Naive thymus-derived CD8-positive, alpha-beta T cell (primary cell): ENCODE measurements around the gene PRDM10. TPM values are rescaled to one million over a fixed set of nuclear protein-coding genes. Genes with fewer than 3 reads are reported as not detected.
"Not testable (repeated sequence)": the region's sequence is repeated elsewhere in the genome, so short reads cannot be mapped to it uniquely, and the experiment has no call there.

ENCODE experiments used
- ATAC-seq, 2 donors: fragments of 150-1000 bp; cut with Tn5 transposase in 1 of 2; sonication (Bioruptor Pico), chemical (Tn5 transposase) in 1 of 2; 1 replicate in 1 of 2; 2 replicates in 1 of 2; pipeline ENCODE4 v1.10.0; 2021; ENCODE audit warnings: mild to moderate bottlenecking in 2 of 2, moderate library complexity in 2 of 2
- POLR2A ChIA-PET: fragments of 350-600 bp; sonication (Branson Sonifier 250); formaldehyde crosslinking; loops from one replicate; lab custom pipeline; 2021; ENCODE audit warnings: antibody characterized with exemption; lab: Charles Lee
- DNase-seq, 10 donors: peaks; one replicate each; pipeline versions ENCODE4 v3.0.0 to v3.0.0-alpha.2; 2020 to 2022
- H3K27ac Mint-ChIP-seq, 10 donors: one replicate each; pipeline ENCODE4 v1.8.0; 2020 to 2022; ENCODE audit warnings: mild to moderate bottlenecking in 10 of 10, mixed read lengths in 10 of 10, moderate library complexity in 4 of 10, inconsistent platforms in 1 of 10
- H3K27me3 Mint-ChIP-seq, 5 donors: one replicate each; pipeline ENCODE4 v1.8.0; 2021 to 2022; ENCODE audit warnings: mixed read lengths in 5 of 5
- H3K36me3 Mint-ChIP-seq, 3 donors: one replicate each; pipeline ENCODE4 v1.8.0; 2020 to 2022; ENCODE audit warnings: mixed read lengths in 3 of 3, mild to moderate bottlenecking in 2 of 3, inconsistent platforms in 1 of 3
- H3K4me1 Mint-ChIP-seq, 4 donors: one replicate each; pipeline ENCODE4 v1.8.0; 2021 to 2022; ENCODE audit warnings: mixed read lengths in 4 of 4
- H3K4me3 Mint-ChIP-seq, 10 donors: one replicate each; pipeline ENCODE4 v1.8.0; 2020 to 2022; ENCODE audit warnings: mild to moderate bottlenecking in 10 of 10, mixed read lengths in 10 of 10, moderate library complexity in 6 of 10, inconsistent platforms in 1 of 10
- H3K9me3 Mint-ChIP-seq, 9 donors: one replicate each; pipeline ENCODE4 v1.8.0; 2020 to 2022; ENCODE audit warnings: mixed read lengths in 9 of 9, mild to moderate bottlenecking in 3 of 9, inconsistent platforms in 1 of 9, moderate library complexity in 1 of 9
- polyA plus RNA-seq, 3 donors: library from polyadenylated mRNA; unstranded; fragments of 300-500 nt; fragmentation: Illumina TruSeq; gene quantifications; one replicate each; pipeline ENCODE4 v1.2.3, GENCODE V29; 2021
- total RNA-seq, 8 experiments: library from RNA in 2 of 8; stranded (reverse) in 2 of 8; gene quantifications; one replicate each; pipeline ENCODE4 v1.2.3 and lab custom pipeline; 2021 to 2026

PRDM10 gene
- total and polyA plus RNA-seq, 5 experiments from 2014 or later: 0.87 to 16.5 (median 3.7) TPM

GRCh38 chr11:129971856-129972255 lies 30.8 kb downstream of the PRDM10 start:
- H3K4me1 Mint-ChIP-seq: peaks cover 3 to 36% (median 16%) of the 10 kb centered on the region in 4 donors
- ATAC-seq, H3K4me3 Mint-ChIP-seq, DNase-seq, H3K27me3 Mint-ChIP-seq, H3K27ac Mint-ChIP-seq, H3K9me3 Mint-ChIP-seq, POLR2A ChIA-PET: not testable (repeated sequence)
- H3K36me3 Mint-ChIP-seq: peaks cover 0 to 12% (median 7%) of the 10 kb centered on the region in 3 donors

- DNase-seq (no peak), ATAC-seq (no peak)
- Mint-ChIP-seq H3K27ac (no peak overlapping the region), H3K9me3 (no peaks in the 10 kb centered on the region), H3K36me3 (peaks cover 0 to 12% (median 7%) of the 10 kb centered on the region in 3 donors), H3K27me3 (no peaks in the 10 kb centered on the region), H3K4me3 (no peak overlapping the region), H3K4me1 (peaks cover 2 to 36% (median 10%) of the 10 kb centered on the region in 4 donors)
- POLR2A ChIA-PET: interaction anchor here (0.5 to 0.7 kb wide), 2 partner anchors 13 to 147 kb away, joined by 3 to 4 read pairs; no protein-coding TSS in a partner anchor
These were observed 32.7 kb downstream of the PRDM10 start for GRCh38 chr11:129969920-129970319.

- Mint-ChIP-seq H3K27ac (peak overlapping the region in 1 of 10 donors; percentile 37), H3K36me3 (peaks cover 0 to 12% (median 7%) of the 10 kb centered on the region in 3 donors), H3K4me3 (no peak overlapping the region), H3K9me3 (no peaks in the 10 kb centered on the region), H3K4me1 (peaks cover 2 to 33% (median 10%) of the 10 kb centered on the region in 4 donors), H3K27me3 (no peaks in the 10 kb centered on the region)
- DNase-seq: no peak
- POLR2A ChIA-PET: no interaction called here
- ATAC-seq: no peak
These were observed 33.8 kb downstream of the PRDM10 start for GRCh38 chr11:129968591-129969419.

- no peak for ATAC-seq
- Mint-ChIP-seq H3K27ac (peak overlapping the region in 1 of 10 donors; percentile 37), H3K36me3 (peaks cover 0 to 12% (median 7%) of the 10 kb centered on the region in 3 donors), H3K4me3 (no peak overlapping the region), H3K27me3 (no peaks in the 10 kb centered on the region), H3K9me3 (no peaks in the 10 kb centered on the region), H3K4me1 (peaks cover 0 to 27% (median 13%) of the 10 kb centered on the region in 4 donors)
- no peak for DNase-seq
- POLR2A ChIA-PET: no interaction called here
These were observed 34.6 kb downstream of the PRDM10 start for GRCh38 chr11:129967996-129968395.

- POLR2A ChIA-PET: no interaction called here
- Mint-ChIP-seq H3K4me3 (no peak overlapping the region), H3K27ac (no peak overlapping the region)
These were observed 37.4 kb downstream of the PRDM10 start for GRCh38 chr11:129965248-129965647.

GRCh38 chr11:129960216-129961214 lies 42.1 kb downstream of the PRDM10 start:
- Mint-ChIP-seq H3K27ac (no peak overlapping the region), H3K27me3 (no peaks in the 10 kb centered on the region), H3K9me3 (no peaks in the 10 kb centered on the region), H3K4me1 (peaks cover 0 to 12% (median 7%) of the 10 kb centered on the region in 4 donors), H3K4me3 (no peak overlapping the region), H3K36me3 (peaks cover 8 to 36% (median 16%) of the 10 kb centered on the region in 3 donors)
- POLR2A ChIA-PET: no interaction called here
- no peak for ATAC-seq
- no peak for DNase-seq

More at GRCh38 chr11:129965248-129965647, 37.4 kb downstream of the PRDM10 start:
- H3K4me1 Mint-ChIP-seq: peaks cover 0 to 15% (median 11%) of the 10 kb centered on the region in 4 donors
- no peak for DNase-seq
- no peaks in the 10 kb centered on the region for H3K27me3 Mint-ChIP-seq
- H3K9me3 Mint-ChIP-seq: no peaks in the 10 kb centered on the region
- ATAC-seq: no peak
- H3K36me3 Mint-ChIP-seq: peaks cover 0 to 11% (median 2%) of the 10 kb centered on the region in 3 donors

- H3K4me3 Mint-ChIP-seq: no peak overlapping the region
- no peak for DNase-seq
- ATAC-seq: no peak
- no peaks in the 10 kb centered on the region for H3K27me3 Mint-ChIP-seq
- H3K9me3 Mint-ChIP-seq: no peaks in the 10 kb centered on the region
- H3K4me1 Mint-ChIP-seq: peaks cover 0 to 12% (median 7%) of the 10 kb centered on the region in 4 donors
- H3K27ac Mint-ChIP-seq: no peak overlapping the region
- peaks cover 8 to 42% (median 22%) of the 10 kb centered on the region in 3 donors for H3K36me3 Mint-ChIP-seq
- POLR2A ChIA-PET: no interaction called here
These were observed 42.9 kb downstream of the PRDM10 start for GRCh38 chr11:129959687-129960086.

- no peak overlapping the region for H3K4me3 Mint-ChIP-seq
- H3K4me1 Mint-ChIP-seq: peaks cover 0 to 9% (median 0%) of the 10 kb centered on the region in 4 donors
- no peaks in the 10 kb centered on the region for H3K27me3 Mint-ChIP-seq
- DNase-seq (no peak), ATAC-seq (no peak)
- peaks cover 8 to 53% (median 29%) of the 10 kb centered on the region in 3 donors for H3K36me3 Mint-ChIP-seq
- no peaks in the 10 kb centered on the region for H3K9me3 Mint-ChIP-seq
- H3K27ac Mint-ChIP-seq: no peak overlapping the region
- POLR2A ChIA-PET: no interaction called here
These were observed 47.4 kb downstream of the PRDM10 start for GRCh38 chr11:129955282-129955681.

GRCh38 chr11:129954703-129955102 lies 47.9 kb downstream of the PRDM10 start:
- H3K27ac Mint-ChIP-seq, DNase-seq, H3K4me3 Mint-ChIP-seq, H3K9me3 Mint-ChIP-seq, ATAC-seq, POLR2A ChIA-PET, H3K27me3 Mint-ChIP-seq: not testable (repeated sequence)
- peaks cover 0 to 10% (median 0%) of the 10 kb centered on the region in 4 donors for H3K4me1 Mint-ChIP-seq
- H3K36me3 Mint-ChIP-seq: peaks cover 8 to 50% (median 29%) of the 10 kb centered on the region in 3 donors

- no peak overlapping the region for H3K4me3 Mint-ChIP-seq
- H3K9me3 Mint-ChIP-seq: no peaks in the 10 kb centered on the region
- no peaks in the 10 kb centered on the region for H3K27me3 Mint-ChIP-seq
- H3K27ac Mint-ChIP-seq: no peak overlapping the region
- ATAC-seq: no peak
- DNase-seq: no peak
- POLR2A ChIA-PET: no interaction called here
- H3K4me1 Mint-ChIP-seq: peaks cover 0 to 10% (median 0%) of the 10 kb centered on the region in 4 donors
- peaks cover 4 to 46% (median 18%) of the 10 kb centered on the region in 3 donors for H3K36me3 Mint-ChIP-seq
These were observed 50.8 kb downstream of the PRDM10 start for GRCh38 chr11:129951866-129952262.

- Mint-ChIP-seq H3K27ac (peak overlapping the region in 1 of 10 donors; percentile 50), H3K36me3 (peaks cover 4 to 51% (median 16%) of the 10 kb centered on the region in 3 donors), H3K4me3 (no peak overlapping the region), H3K9me3 (no peaks in the 10 kb centered on the region), H3K4me1 (peaks cover 0 to 10% (median 0%) of the 10 kb centered on the region in 4 donors), H3K27me3 (no peaks in the 10 kb centered on the region)
- POLR2A ChIA-PET: no interaction called here
- ATAC-seq (no peak), DNase-seq (no peak)
These were observed 51.3 kb downstream of the PRDM10 start for GRCh38 chr11:129951201-129951865.
